Measurements from ENCODE around the gene STRIP1.

- TF ChIP-seq CTCF (IDR thresholded peaks at IDR 0.05) (no peak), POLR2AphosphoS5 (IDR thresholded peaks at IDR 0.05; ENCODE audit: low read depth, low read length) (no peak), NRF1 (IDR thresholded peaks at IDR 0.05; ENCODE audit: low read depth, low read length) (no peak), RAD21 (IDR thresholded peaks at IDR 0.05; ENCODE audit: low read length) (no peak), FOXJ3 (CRISPR knock-in tag; IDR thresholded peaks at IDR 0.05) (no peak), ZBTB33 (IDR thresholded peaks at IDR 0.05; ENCODE audit: borderline replicate concordance, low read depth) (no peak)
Observed at GRCh38 chr1:110056285-110056683, 21.9 kb downstream of the STRIP1 start.
